ENCODE data around the gene RRN3.
"Not testable (repeated sequence)": the region's sequence is repeated elsewhere in the genome, so short reads cannot be mapped to it uniquely, and the experiment has no call there.

RRN3 gene

DNA sequence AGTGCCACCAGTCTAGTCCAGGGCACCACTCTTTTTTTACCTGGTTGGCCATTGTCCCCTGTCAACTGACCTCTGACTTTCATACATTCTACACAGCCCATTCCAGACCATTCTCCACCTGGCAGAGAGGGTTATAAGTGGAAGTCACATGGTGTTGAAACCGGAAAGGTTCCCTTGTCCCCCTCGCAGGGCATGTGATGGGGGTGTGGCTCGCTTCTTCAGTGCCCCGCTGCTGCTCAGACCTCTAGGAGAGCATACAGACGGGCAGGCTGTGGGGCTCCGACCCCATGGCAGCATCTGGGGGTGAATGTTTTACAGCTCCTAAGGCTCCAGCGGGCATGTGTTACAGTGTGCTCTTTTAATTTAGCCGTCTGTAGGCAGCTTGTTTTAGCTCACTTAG lies 67.0 kb downstream of the RRN3 start:
- not testable (repeated sequence) for DNase-seq

GRCh38 chr16:15025234-15025951 lies 68.7 kb downstream of the RRN3 start:
- not testable (repeated sequence) for DNase-seq

GRCh38 chr16:15024858-15025199 lies 69.2 kb downstream of the RRN3 start:
- not testable (repeated sequence) for DNase-seq

DNA sequence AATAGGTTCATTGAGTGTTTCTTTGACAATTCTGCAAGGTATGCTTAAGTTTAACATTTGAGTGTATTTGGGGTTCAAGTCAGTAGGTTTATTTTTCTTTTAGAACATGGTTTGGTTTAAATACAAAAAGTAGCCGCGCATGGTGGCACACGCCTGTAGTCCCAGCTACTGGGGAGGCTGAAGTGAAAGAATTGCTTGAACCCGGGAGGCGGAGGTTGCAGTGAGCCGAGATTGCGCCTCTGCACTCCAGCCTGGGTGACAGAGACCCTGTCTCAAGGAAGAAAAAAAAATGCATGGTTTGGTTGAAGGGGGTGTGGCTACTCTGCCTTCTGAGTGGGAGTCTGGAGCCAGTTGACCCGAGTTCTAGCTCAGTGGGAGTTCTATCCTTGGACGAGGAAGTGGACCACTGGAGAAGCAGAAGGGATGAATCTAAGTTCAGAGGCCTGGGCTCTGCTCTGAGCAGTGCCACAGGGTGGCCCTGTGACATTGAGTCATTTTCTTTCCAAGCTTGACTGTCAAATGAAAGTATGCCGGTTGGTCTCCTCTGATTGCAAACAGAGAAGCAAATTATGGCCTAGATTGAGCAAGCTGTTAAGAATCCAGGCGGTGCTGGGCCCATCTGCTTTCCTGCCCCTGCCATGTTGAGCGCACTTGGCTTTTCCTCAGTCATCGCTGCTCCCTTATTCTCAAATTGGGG lies 70.5 kb downstream of the RRN3 start:
- not testable (repeated sequence) for DNase-seq

DNA sequence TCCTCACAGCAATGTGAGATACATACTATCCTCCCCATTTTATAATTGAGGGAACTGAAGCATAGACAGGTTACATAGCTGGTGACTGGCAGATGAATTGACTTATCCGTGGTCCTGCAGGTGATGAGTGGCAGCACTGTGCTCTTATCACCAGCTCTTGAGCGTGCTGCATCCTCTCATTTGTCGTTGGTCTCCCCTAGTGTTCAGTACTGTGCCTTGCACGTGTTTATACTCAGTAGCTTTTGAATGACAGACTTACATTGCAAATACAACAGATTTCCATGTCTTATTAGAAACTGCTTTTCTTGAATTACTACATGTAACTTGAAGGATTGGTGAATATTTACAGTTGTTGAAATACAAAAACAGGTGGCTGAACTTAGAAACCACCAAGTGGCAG lies 71.9 kb downstream of the RRN3 start:
- not testable (repeated sequence) for DNase-seq

GRCh38 chr16:15021429-15021828 lies 72.6 kb downstream of the RRN3 start:
- DNase-seq = not testable (repeated sequence)

DNA sequence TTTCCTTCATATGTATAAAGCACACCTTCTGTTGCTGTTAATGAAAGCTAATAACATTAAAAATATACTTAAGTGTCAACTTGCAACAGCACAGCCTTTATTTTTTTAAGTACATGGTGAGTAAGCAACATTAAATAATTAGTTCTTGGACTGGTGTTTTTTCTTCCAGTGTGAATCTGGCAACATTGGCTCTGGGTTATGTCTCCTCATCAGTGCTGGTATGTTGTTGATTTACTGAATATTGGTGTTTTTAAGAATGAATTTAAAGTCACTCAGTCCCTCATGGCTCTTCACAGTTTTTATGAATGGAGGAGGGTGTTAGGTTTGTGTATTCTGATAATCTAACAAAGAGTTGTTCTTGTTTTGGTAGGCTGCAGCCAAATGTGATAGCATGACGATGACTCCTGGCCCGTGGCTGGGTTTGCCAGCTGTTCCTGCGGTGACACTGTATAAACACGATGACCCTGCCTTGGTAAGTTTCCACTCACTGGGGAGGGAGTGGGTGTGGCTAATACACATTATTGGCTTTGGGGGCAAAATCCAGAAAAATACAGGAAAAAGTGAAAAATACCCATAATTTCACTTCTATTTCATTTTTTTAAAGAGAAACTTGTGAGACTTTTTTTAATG lies 77.0 kb downstream of the RRN3 start:
- not testable (repeated sequence) for DNase-seq

DNA sequence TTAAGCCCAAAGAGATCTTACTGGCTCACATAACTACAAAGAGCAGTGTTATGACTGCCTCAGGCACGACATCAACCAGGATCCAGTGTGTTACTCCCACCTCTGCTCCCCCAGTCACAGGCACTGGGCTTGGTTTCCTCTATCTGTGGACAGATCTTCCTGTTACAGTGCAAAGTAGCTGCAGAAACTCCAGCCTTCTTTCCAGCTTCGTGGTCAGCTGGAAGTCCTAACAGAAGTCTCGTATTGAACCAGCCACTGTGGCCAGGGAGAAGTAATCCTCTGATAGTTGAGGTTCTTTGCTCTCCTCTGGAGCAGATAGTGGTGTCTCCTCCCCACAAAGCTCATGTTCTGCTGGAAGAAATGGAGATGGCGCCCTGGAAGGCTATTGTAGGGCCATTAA lies 77.7 kb downstream of the RRN3 start:
- not testable (repeated sequence) for DNase-seq

DNA sequence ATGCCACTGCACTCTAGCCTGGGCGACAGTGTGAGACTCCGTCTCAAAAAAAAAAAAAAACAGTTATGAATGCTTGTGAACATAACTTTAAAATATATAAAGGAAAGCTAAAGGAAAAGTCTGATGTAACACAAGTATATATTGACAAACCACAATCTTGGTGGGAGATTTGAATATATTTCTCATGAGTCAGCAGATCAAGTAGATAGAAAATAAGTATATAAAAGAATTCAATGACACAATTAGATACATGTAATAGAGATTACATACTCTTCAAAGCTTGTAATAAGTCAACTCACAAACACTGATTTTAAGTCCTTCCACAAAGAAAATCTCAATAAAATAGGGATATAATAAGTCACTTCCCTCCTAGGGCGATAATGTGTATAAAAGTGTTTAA lies 78.4 kb downstream of the RRN3 start:
- not testable (repeated sequence) for DNase-seq

DNA sequence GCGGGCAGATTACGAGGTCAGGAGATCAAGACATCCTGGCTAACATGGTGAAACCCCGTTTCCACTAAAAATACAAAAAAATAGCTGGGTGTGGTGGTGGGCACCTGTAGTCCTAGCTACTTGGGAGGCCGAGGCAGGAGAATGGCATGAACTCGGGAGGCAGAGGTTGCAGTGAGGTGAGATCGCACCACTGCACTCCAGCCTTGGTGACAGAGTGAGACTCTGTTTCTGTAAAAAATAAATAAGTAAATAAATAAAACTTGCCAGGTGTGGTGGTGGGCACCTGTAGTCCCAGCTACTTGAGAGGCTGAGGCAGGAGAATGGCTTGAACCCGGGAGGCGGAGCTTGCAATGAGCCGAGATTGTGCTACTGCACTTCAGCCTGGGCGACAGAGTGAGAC lies 81.1 kb downstream of the RRN3 start:
- not testable (repeated sequence) for DNase-seq
